EL (cell line): ENCODE data around the gene KANSL1L.
"Not testable (repeated sequence)": the region's sequence is repeated elsewhere in the genome, so short reads cannot be mapped to it uniquely, and the experiment has no call there.

Experiments
- DNase-seq: peaks from one replicate; pipeline ENCODE4 v3.0.0-alpha.2; 2016

Gene KANSL1L, protein sequence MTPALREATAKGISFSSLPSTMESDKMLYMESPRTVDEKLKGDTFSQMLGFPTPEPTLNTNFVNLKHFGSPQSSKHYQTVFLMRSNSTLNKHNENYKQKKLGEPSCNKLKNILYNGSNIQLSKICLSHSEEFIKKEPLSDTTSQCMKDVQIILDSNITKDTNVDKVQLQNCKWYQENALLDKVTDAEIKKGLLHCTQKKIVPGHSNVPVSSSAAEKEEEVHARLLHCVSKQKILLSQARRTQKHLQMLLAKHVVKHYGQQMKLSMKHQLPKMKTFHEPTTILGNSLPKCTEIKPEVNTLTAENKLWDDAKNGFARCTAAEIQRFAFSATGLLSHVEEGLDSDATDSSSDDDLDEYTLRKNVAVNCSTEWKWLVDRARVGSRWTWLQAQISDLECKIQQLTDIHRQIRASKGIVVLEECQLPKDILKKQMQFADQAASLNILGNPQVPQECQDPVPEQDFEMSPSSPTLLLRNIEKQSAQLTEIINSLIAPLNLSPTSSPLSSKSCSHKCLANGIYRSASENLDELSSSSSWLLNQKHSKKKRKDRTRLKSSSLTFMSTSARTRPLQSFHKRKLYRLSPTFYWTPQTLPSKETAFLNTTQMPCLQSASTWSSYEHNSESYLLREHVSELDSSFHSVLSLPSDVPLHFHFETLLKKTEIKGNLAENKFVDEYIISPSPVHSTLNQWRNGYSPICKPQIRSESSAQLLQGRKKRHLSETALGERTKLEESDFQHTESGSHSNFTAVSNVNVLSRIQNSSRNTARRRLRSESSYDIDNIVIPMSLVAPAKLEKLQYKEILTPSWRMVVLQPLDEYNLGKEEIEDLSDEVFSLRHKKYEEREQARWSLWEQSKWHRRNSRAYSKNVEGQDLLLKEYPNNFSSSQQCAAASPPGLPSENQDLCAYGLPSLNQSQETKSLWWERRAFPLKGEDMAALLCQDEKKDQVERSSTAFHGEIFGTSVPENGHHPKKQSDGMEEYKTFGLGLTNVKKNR

GRCh38 chr2:210171309-210172218, at the start of gene KANSL1L:
KANSL1L (minus strand) TSS chr2:210171409; CDS start chr2:210154582, 16,827 bp downstream.
- peak; percentile 95 for DNase-seq

- DNase-seq, result no peak
Measured at GRCh38 chr2:210215120-210215519, 43.9 kb upstream of the KANSL1L start.

DNA sequence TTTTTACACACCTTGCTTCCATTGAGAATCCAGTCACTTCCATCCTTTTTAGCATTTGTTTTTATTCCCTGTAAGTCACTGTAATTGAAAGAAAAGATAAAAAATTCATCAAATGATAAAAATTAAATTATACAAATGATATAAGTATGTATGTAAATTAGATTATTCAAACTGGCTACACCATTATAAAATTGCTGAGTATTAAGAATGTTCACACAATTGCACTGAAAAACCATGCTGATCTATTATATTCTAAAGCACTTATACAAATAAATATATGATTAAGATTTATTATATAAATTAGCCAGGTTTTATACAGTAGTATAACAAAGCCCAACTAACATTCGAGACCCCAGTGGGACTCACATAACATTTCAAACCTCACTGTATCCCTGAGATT, 39.0 kb upstream of the KANSL1L start:
- no peak for DNase-seq

GRCh38 chr2:210207929-210208328, 36.7 kb upstream of the KANSL1L start:
- DNase-seq, result no peak

GRCh38 chr2:210203558-210203957, 32.3 kb upstream of the KANSL1L start:
- DNase-seq, result no peak

GRCh38 chr2:210203147-210203546, 31.9 kb upstream of the KANSL1L start:
- DNase-seq, result no peak

DNA sequence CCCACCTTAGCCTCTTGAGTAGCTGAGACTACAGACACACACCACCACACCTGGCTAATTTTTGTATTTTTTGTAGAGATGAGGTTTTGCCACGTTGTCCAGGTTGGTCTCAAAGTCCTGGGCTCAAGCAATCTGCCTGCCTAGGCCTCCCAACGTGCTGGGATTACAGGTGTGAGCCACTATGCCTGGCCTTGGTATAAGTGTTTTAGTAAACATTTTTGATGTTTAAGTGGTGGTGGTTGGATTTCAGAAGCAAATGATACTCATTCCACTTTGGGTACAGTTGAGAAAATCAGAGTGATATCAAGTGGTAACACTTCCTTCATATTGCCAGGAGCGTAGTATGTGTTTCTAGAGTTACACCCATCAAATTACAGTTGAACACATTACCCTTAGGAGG, 28.6 kb upstream of the KANSL1L start:
- no peak for DNase-seq

DNA sequence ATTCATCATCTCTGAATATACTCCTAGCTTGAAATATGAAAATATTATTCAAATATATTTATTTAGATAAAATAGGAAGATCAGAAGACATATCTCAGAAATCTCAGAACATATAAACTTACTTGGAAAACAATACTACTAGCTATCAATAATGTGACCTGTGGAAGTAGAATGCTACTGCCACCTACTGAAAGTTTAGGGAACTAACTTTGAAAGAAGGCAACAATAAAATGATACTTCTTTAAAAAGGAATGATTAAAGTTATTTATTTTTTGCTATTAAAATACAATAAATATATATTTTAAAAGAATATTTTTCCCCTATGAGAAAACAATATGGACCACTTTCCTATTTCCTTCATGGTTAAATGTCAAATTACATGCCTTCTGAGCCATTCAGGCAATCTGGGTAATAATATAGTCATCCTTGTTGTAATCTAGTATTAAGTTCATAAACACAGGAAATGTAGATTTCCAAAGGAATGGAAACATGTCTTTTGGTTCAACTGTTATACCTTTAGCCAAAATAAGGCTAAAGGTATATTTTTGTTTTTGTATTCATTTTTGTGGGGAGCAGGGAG, 28.1 kb upstream of the KANSL1L start:
- peak; percentile 26 for DNase-seq

GRCh38 chr2:210198326-210198725, 27.1 kb upstream of the KANSL1L start:
- DNase-seq, result peak; percentile 31

DNA sequence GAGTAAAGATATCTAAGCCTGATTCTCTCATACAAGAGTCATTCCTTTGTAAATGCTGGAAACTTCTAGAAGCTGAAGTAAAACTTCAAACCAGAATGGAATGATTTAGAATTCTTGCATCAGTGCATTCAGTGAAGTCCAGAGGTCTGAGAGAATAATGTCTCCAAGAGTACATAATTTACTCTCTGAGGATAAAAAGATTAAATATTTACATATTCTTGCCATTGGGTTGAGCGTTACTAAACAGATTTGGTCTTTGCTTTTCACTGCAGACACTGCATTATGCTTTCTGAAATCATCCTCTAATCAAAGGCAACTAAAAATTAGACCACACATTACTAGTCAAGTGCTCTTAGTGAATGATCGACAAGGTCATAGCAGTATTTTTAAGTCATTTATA, 26.5 kb upstream of the KANSL1L start:
- DNase-seq, result no peak

DNA sequence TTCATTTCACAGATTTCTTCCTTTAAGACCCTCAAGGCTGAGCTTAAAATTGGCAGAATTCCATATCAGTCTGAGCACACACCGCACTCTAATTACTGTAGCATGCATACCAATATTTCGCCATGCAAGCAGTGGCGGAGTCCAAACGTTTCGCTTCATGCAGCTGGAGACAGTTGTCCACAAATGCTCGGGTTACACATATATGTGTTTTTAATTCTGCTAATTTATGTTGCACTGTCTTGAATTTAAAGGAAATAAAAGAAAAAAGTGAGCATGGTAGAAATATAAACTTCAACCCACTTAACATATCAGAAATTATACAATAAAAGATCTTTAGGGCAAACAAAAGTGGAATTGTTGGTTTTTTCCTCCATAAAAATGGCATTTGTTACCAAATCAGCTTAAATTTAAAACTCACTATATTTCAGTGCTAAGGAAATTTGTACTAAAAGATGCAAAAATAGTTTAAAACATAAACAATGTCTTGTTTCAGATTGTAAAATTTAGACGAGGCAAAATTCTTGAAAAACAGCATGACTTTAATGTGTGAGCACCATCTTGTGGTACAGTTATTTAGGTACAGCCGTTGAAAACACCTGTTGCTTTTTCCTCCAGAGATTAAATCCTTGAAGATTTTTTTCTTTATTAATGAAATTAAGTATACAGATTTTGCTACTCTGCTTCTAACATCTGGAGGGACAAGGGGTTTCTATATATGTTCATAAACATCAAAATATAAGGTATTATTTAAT, 24.1 kb upstream of the KANSL1L start:
- DNase-seq, result peak; percentile 31

GRCh38 chr2:210190345-210190744, 19.1 kb upstream of the KANSL1L start:
- DNase-seq, result no peak

- no peak for DNase-seq
Measured at GRCh38 chr2:210189452-210190138, 18.4 kb upstream of the KANSL1L start.

GRCh38 chr2:210188755-210189154, 17.5 kb upstream of the KANSL1L start:
- DNase-seq, result no peak

- DNase-seq, result no peak
Measured at GRCh38 chr2:210188190-210188589, 17.0 kb upstream of the KANSL1L start.

- not testable (repeated sequence) for DNase-seq
Measured at GRCh38 chr2:210183936-210184335, 12.7 kb upstream of the KANSL1L start.

DNA sequence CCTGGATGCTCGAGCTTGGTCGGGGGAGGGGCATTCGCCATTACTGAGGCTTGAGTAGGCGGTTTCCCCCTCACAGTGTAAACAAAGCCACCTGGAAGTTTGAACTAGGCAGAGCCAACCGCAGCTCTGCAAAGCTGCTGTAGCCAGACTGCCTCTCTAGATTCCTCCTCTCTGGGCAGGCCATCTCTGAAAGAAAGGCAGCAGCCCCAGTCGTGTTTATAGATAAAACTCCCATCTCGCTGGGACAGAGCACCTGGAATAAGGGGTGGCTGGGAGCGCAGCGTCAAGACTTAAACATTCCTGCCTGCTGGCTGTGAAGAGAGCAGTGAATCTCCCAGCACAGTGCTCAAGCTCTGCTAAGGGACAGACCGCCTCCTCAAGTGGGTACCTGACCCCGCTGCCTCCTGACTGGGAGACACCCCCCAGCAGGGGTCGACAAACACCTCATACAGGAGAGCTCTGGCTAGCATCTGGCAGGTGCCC, 10.4 kb upstream of the KANSL1L start:
- DNase-seq, result not testable (repeated sequence)

DNA sequence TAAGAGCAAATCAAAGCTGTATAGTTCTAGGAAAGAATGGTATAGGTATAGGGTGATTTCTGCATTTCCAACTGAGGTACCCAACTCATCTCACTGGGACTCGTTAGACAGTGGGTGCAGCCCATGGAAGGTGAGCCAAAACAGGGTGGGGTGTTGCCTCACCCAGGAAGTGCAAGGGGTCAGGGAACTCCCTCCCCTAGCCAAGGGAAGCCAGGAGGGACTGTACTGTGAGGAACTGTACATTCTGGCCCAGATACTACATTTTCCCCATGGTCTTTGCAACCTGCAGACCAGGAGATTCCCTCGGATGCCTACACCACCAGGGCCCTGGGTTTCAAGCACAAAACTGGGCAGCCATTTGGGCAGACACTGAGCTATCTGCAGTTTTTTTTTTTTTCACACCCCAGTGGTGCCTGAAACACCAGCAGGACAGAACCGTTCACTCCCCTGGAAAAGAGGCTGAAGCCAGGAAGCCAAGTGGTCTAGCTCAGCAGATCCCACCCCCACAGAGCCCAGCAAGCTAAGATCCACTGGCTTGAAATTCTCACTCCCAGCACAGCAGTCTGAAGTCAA, 9.9 kb upstream of the KANSL1L start:
- DNase-seq, result not testable (repeated sequence)

- no peak for DNase-seq
Measured at GRCh38 chr2:210180477-210180876, 9.3 kb upstream of the KANSL1L start.

DNA sequence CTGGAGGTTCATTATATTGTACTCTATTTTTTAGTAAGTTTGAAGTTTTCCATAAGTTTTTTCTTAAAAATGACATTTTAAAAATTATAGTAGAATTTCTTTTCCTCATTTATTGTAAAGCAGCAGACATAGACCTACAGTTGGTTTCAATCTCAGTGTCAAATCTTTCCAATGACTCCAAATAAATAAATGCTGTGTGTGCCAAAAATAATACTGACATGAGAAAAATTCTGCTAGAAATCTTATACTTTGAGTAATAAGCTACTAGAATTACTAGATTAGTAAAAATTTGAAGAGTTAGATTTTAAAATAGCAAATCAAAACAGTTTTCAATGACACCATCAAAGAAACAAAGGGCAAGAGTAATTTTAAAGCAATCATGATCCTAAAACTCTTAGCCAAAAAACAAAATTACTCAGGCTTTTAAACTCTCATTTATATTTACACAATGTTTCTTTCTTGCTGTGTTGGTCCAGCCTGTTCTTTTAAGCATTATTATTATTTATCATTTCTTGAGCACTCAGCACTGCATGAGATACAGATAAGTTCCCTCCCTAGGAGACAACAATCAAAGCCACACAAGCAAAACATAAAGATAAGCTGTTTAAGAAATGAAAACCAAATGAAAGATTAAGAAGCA, 8.3 kb upstream of the KANSL1L start:
- DNase-seq, result no peak
